DMS53 treated with DMSO at 0.1 percent for 48 hours (cell line): Measurements from ENCODE around the gene MEF2C.
A peak's percentile ranks its signal among the peaks of the same experiment; 100 is the strongest.

Experiments used
- DNase-seq: peaks from one replicate; lab custom pipeline; 2025; ENCODE audit not compliant: unreplicated experiment; lab: John Stamatoyannopoulos, UW

MEF2C gene

DNA sequence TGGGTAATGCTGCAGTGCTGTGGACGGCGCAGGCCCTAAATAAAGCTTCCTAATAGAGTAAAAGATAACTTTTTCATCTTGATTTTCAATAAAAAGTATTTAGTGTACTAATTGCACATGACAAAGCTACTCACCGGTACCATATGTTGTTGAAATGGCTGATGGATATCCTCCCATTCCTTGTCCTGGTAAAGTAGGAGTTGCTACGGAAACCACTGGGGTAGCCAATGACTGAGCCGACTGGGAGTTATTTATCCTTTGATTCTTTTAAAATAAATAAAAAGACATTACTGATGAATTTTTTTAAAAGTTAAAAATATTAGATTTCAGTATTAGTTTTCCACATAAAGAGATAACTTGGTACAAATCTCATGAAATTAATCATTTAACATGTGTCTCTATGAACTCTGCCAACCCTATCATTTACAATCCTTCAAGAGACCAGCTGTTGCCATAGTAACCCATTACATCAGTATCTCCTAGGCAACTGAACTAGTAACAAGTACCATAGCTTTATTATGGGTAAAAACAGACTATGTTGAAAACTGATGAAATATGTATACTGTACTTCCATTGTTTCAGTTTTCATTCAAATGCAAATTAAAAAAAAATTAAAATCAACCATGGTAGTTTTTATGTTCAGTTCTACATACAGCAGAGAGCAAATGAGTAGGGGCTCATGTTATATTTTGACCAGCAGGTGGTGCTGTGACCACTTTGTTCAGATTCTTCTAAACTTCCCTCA, 153.7 kb downstream of the MEF2C start:
- DNase-seq, result peak; percentile 85

DNA sequence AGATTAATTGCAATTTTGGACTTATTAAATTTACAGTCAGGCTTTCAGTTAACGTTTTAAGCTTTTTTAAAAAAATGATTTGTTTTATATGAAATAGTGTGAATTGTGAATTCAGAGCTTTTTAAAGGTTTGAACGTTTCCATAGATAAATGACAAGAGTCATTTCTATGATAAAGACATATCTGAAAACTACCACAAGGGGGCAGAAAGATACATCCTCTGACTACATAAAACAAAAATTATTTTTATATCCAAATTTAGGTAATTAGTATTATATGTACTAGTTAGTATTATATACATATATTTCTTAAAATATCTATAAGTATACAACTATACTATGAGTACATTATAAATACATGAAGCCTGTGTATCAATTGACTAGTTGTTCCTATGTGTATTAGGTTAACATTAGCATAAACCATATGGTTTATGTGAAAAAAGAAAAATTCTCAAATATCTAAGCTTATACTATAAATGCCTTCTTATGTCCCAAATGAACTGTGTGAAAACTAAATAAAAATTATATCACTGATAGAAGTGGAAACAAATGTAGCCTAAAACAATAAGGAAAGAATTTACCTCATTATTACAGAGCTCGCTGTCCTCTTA, 155.2 kb downstream of the MEF2C start:
- DNase-seq, result peak; percentile 24

DNA sequence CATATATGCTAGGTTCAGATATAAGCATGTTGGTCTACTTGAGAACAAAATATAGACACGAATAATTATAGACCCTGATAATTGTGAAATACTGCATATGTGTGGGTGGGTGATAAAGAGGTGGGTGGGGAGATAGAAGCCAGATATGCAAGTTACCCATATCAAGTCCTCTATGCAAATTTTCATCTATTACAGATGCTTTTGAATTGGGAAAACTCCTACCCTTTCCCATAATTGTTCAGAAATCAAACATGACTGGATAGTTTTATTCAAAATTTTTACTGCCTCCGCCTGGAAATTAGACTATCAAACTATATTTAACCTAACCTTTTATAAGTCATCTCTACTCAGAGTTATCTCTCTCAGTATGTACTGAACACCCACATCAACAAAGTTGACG, 157.5 kb downstream of the MEF2C start:
- DNase-seq, result no peak

GRCh38 chr5:88724201-88724600, 158.8 kb downstream of the MEF2C start:
- peak; percentile 39 for DNase-seq

DNA sequence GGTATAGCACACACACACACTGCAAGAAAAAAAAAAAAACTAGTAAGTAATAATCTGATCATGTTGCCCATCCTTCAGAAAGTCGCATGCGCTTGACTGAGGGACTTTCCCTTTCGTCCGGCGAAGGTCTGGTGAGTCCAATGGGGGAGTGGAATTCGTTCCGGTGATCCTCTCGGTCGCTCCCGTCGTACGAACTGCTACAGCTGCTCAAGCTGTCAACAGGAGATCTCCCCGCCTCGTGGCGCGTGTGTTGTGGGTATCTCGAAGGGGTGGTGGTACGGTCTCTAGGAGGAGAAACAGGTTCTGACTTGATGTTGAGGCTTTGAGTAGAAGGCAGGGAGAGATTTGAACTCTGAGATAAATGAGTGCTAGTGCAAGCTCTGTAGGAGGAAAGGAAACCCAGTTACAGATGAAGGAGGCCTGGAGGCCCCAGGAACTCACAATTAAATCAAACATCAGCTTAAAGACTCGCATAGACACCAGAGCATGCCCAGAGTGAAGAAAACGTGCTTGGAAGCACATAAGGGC, 160.4 kb downstream of the MEF2C start:
- no peak for DNase-seq

GRCh38 chr5:88719434-88719833, 163.6 kb downstream of the MEF2C start:
- DNase-seq, result no peak

GRCh38 chr5:88718736-88719135, 164.2 kb downstream of the MEF2C start:
- DNase-seq, result no peak

DNA sequence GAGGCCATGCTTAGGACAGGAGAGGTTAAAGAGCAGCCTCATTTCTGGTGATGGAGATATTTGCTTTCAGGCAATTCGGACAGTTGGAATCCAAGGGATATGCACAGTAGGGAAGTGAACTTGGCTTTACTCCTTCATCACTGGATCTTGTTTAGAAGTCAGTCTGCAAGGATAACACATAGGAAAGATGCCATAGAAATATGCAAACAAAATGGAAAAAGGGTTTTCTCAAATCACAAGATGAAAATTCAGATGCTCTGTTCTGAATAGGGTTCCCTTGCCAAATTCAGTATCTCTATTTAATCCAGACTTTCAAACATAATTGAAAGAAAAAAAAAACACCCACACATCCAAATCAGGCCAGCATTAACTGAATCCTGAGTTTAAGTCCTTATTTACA, 166.9 kb downstream of the MEF2C start:
- DNase-seq, result no peak

DNA sequence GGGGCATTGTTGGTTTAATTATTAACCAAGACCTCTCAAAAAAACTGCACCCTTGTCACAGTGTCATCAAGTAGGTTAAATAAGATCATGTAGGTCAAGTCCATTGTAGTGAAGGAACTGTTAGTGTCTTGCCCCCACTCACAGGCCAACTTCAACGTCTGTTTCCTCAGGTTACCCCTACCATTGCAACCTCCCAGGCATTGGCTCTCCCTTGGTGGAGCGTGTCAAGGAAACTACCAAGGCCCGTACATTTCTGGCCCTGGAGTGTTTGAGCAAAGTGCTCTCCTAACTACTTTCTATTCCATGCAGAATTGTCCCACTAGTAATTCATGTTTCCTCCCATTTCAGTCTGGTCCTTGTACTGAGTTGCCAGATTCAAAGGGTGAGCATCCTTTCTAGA, 167.5 kb downstream of the MEF2C start:
- DNase-seq, result peak; percentile 19

GRCh38 chr5:88713818-88714217, 169.2 kb downstream of the MEF2C start:
- no peak for DNase-seq

DNA sequence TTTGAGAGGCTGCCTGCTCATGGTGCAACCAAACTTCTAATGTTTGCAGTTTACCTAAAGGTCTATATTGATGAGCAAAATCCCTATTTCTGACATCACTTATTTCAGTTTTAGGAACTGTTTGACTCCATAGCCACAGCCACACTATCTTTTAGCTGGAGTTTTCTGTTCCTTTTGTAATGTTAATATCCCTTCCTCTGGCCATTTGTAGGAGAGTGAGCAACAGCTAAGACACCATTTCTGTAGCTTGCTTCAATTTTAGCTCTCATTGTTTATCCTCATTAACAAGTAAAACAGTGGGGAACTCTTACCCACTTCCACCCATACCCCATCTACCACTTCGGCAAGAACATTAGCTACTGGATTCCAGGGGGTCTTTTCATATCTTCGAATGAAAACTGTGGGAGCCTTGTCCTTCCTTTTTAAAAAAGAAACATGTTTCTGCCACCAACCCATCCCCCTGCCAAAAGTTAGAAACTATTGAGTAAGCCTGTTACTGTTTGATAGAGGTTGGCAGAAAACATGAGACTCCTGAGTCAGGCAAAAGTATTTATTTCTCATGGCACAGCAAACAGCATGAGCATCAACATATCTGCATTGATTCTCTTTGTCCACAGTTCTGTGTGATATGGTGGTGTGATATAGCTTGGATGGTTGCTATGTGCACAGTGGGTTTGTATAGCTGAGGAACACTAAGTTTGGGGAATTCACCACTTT, 174.1 kb downstream of the MEF2C start:
- DNase-seq, result no peak

DNA sequence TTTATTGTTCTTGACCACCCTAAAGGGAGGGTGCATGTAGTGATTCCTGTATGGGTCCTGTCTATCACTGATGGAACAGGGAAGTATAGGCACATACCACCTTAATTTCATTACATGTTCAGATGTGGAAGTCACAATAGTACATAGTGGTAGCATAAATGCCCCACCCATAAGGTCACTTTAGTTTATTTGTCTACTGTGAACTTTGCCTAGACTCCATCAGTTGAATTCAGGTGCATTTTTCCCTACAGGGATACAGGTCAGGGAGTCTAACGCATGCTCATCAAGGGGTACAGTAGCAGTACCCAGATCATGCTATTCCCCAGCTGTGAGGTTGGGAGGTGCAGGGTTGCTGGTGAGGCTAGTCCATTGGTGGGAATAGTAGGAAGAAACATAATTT, 175.0 kb downstream of the MEF2C start:
- DNase-seq, result no peak

GRCh38 chr5:88707216-88707965, 175.6 kb downstream of the MEF2C start:
- DNase-seq, result no peak

DNA sequence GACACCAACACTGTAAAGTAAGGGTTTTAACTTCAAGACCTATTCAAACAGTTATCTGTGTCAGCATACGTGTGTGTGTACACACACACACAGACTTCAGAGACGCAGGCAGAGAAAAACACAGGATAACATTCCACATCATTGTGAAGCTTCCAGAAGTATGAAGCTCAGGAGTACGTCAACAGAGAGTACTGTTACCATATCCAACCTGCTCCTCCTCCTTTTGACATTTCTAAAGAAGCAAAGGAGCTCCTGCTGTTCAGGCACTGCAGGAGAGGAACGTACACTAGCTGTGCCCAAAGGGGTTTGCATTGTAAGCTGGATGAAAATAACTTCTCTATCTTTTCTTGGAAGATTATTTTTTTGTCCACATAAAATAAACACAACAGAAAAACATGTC, 180.7 kb downstream of the MEF2C start:
- DNase-seq, result no peak

DNA sequence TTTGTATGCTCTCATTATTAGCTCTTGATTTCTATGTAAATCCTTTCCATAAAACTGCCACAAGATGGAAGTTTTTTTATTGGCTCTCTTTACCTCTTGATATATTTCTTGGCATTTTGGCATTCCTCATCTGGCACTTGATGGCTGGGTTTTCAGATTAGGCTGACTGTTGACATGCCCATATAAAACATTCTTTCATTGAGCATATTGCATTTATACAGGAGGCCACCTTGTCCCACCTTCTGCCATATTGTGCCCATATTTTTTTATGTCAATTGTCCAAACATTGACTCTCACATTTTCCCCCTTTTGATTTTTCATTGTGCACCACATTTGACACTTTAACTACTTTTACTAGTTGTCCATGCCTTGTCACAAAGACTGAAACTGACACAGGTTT, 182.9 kb downstream of the MEF2C start:
- no peak for DNase-seq

- DNase-seq, result no peak
Observed at GRCh38 chr5:88698290-88698689, 184.7 kb downstream of the MEF2C start.

- no peak for DNase-seq
Observed at GRCh38 chr5:88696466-88696865, 186.5 kb downstream of the MEF2C start.

DNA sequence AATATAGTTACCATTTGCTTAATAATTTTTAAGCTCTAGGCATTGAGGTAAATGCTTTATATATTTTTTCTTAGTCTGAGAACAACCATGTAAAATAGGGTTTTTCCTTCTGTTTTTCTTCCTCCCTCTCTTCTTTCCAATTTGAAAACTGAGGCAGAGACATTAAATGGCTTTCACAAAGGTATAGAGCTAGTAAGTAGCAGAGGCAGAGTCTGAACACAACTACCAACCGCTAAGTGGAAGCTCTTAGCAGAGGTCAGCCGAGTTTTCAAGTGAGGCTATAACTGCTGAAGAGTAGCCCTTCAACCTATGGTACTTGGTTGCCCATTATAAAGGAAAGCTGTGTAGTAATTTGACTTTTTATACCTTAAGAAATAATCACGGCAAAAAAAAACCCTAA, 187.1 kb downstream of the MEF2C start:
- no peak for DNase-seq

DNA sequence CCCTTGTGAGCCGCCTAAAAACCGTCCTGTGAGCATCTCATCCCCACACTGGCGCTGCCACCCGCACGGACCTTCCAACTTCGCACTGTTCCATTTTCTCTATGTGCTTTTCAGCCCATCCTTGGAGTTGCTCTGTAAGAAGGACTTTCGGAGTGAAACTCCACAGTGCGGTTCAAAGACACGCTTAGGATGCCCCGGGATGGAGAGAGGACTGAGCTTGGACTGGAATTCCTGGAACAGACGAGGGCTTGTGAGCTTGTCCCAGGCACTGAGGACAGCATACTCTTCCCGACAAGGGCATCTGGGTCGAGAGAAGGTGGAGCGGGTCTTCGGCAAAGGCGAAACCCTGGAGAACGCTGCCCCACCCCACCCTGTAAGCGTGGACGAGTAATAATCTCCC, 187.8 kb downstream of the MEF2C start:
- no peak for DNase-seq

DNA sequence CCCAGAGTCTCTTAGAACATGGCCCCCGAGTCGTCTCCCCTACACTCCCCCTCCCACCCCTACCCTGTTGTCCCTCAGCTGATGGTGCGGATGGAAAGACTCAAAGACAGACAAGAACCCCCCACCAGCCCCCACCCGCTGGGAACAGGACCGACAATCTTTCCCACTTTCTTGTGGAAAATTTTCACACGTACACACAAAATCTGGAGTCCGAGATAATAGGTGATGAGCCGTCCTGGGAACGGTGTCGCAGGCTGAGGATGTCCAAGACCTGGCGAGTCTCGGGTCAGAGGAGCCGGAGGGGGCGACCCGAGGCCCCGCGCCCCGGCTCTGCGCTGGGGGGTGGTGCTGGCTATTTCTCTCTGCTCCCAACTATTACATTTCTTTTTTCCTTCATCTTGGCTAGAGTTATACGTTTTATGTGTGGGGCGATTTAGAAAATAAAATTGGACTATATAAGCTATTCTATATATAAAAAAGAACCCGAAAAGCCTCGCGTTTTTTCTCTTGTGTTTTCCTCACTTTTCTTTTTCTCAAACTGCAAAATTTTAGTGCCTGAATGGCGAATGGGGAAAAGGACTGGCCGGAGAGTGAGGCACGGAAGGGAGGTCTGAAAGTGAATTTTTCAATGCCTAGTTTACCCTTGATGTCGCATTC, 188.8 kb downstream of the MEF2C start:
- no peak for DNase-seq
